GM20431 (cell line): ENCODE results near the gene SLC4A4.

Source experiments
- in situ Hi-C: fragments of 300-500 bp; cut with MseI, MboI; formaldehyde crosslinking; loops from one replicate; pipeline ENCODE4 v1.15.0; 2020; ENCODE audit warnings: low sequenced_read_pairs; ENCODE audit not compliant: unreplicated experiment

The SLC4A4 gene

GRCh38 chr4:71355971-71356370 lies 17.2 kb downstream of the SLC4A4 start:
- in situ Hi-C loops, result no loop called here

- in situ Hi-C loops, result no loop called here
Measured at GRCh38 chr4:71356924-71357663, 18.3 kb downstream of the SLC4A4 start.

- in situ Hi-C loops, result no loop called here
Measured at GRCh38 chr4:71360844-71361243, 22.0 kb downstream of the SLC4A4 start.

- in situ Hi-C loops, result no loop called here
Measured at GRCh38 chr4:71361476-71361875, 22.7 kb downstream of the SLC4A4 start.

GRCh38 chr4:71366766-71367165 lies 27.9 kb downstream of the SLC4A4 start:
- in situ Hi-C loops, result no loop called here

- in situ Hi-C loops, result no loop called here
Measured at GRCh38 chr4:71367546-71367945, 28.7 kb downstream of the SLC4A4 start.

- in situ Hi-C loops, result no loop called here
Measured at GRCh38 chr4:71368906-71369305, 30.1 kb downstream of the SLC4A4 start.

GRCh38 chr4:71369536-71369935 lies 30.7 kb downstream of the SLC4A4 start:
- in situ Hi-C loops, result no loop called here

GRCh38 chr4:71375494-71375893 lies 36.7 kb downstream of the SLC4A4 start:
- in situ Hi-C loops, result no loop called here

GRCh38 chr4:71377561-71377960 lies 38.7 kb downstream of the SLC4A4 start:
- in situ Hi-C loops, result no loop called here

- in situ Hi-C loops, result no loop called here
Measured at GRCh38 chr4:71379126-71379525, 40.3 kb downstream of the SLC4A4 start.

GRCh38 chr4:71380788-71381187 lies 42.0 kb downstream of the SLC4A4 start:
- in situ Hi-C loops, result no loop called here

GRCh38 chr4:71382125-71382899 lies 43.5 kb downstream of the SLC4A4 start:
- in situ Hi-C loops, result no loop called here

GRCh38 chr4:71382900-71383560 lies 44.2 kb downstream of the SLC4A4 start:
- in situ Hi-C loops, result no loop called here

GRCh38 chr4:71383984-71384383 lies 45.2 kb downstream of the SLC4A4 start:
- in situ Hi-C loops, result no loop called here

- in situ Hi-C loops, result no loop called here
Measured at GRCh38 chr4:71389149-71389827, 50.5 kb downstream of the SLC4A4 start.

- in situ Hi-C loops, result no loop called here
Measured at GRCh38 chr4:71392109-71392508, 53.3 kb downstream of the SLC4A4 start.

- in situ Hi-C loops, result no loop called here
Measured at GRCh38 chr4:71396382-71396781, 57.6 kb downstream of the SLC4A4 start.

GRCh38 chr4:71400810-71401209 lies 62.0 kb downstream of the SLC4A4 start:
- in situ Hi-C loops, result no loop called here

- in situ Hi-C loops, result no loop called here
Measured at GRCh38 chr4:71402616-71403015, 63.8 kb downstream of the SLC4A4 start.
